Measurements from ENCODE around the gene CFAP46. TPM values are rescaled to one million over a fixed set of nuclear protein-coding genes. Genes with fewer than 3 reads are reported as not detected.
"Not testable (repeated sequence)": the region's sequence is repeated elsewhere in the genome, so short reads cannot be mapped to it uniquely, and the experiment has no call there.

The CFAP46 gene
- total RNA-seq, 1 donor: under 0.01 TPM

- Histone ChIP-seq H4K20me1 (ENCODE audit: insufficient read depth, low read length) (no peaks in the 10 kb centered on the region), H3K27me3 (ENCODE audit: insufficient read depth, low read length) (peaks cover 43% of the 10 kb centered on the region), H3K4me1 (ENCODE audit: insufficient read depth, low read length) (no peaks in the 10 kb centered on the region), H3K4me3 (ENCODE audit: insufficient read depth, low read length) (no peak overlapping the region), H3K9me3 (ENCODE audit: low read depth, low read length) (no peaks in the 10 kb centered on the region), H3K36me3 (ENCODE audit: insufficient read depth, low read length) (no peaks in the 10 kb centered on the region), H3K27ac (ENCODE audit: low read depth, low read length) (no peak overlapping the region), H2AFZ (ENCODE audit: low read length) (no peak overlapping the region), H3K4me2 (ENCODE audit: insufficient read depth, low read length) (no peak overlapping the region), H3K79me2 (ENCODE audit: insufficient read depth, low read length) (no peaks in the 10 kb centered on the region)
- DNase-seq (ENCODE audit: insufficient read length, low spot score, missing footprints): peak; percentile 31
- TF ChIP-seq CTCF (IDR thresholded peaks at IDR 0.05; ENCODE audit: extremely low read depth, low read depth, low read length): no peak
These were observed 52.1 kb downstream of the CFAP46 start for GRCh38 chr10:132890301-132890700.

- H2AFZ ChIP-seq (ENCODE audit: low read length): no peak overlapping the region
- no peaks in the 10 kb centered on the region for H3K79me2 ChIP-seq (ENCODE audit: insufficient read depth, low read length)
- H3K4me3 ChIP-seq (ENCODE audit: insufficient read depth, low read length): no peak overlapping the region
- no peak for TF ChIP-seq CTCF (IDR thresholded peaks at IDR 0.05; ENCODE audit: extremely low read depth, low read depth, low read length)
- no peaks in the 10 kb centered on the region for H3K9me3 ChIP-seq (ENCODE audit: low read depth, low read length)
- no peaks in the 10 kb centered on the region for H3K4me1 ChIP-seq (ENCODE audit: insufficient read depth, low read length)
- no peak overlapping the region for H3K27ac ChIP-seq (ENCODE audit: low read depth, low read length)
- no peak overlapping the region for H3K4me2 ChIP-seq (ENCODE audit: insufficient read depth, low read length)
- H3K27me3 ChIP-seq (ENCODE audit: insufficient read depth, low read length): peaks cover 35% of the 10 kb centered on the region
- H4K20me1 ChIP-seq (ENCODE audit: insufficient read depth, low read length): no peaks in the 10 kb centered on the region
- DNase-seq (ENCODE audit: insufficient read length, low spot score, missing footprints): peak; percentile 36
- no peaks in the 10 kb centered on the region for H3K36me3 ChIP-seq (ENCODE audit: insufficient read depth, low read length)
These were observed 52.8 kb downstream of the CFAP46 start for GRCh38 chr10:132889556-132889955.

- Histone ChIP-seq H3K27me3 (ENCODE audit: insufficient read depth, low read length) (peaks cover 34% of the 10 kb centered on the region), H4K20me1 (ENCODE audit: insufficient read depth, low read length) (no peaks in the 10 kb centered on the region), H3K4me2 (ENCODE audit: insufficient read depth, low read length) (no peak overlapping the region), H3K4me1 (ENCODE audit: insufficient read depth, low read length) (no peaks in the 10 kb centered on the region), H3K27ac (ENCODE audit: low read depth, low read length) (no peak overlapping the region), H2AFZ (ENCODE audit: low read length) (no peak overlapping the region), H3K79me2 (ENCODE audit: insufficient read depth, low read length) (no peaks in the 10 kb centered on the region), H3K4me3 (ENCODE audit: insufficient read depth, low read length) (no peak overlapping the region), H3K9me3 (ENCODE audit: low read depth, low read length) (no peaks in the 10 kb centered on the region), H3K36me3 (ENCODE audit: insufficient read depth, low read length) (no peaks in the 10 kb centered on the region)
- TF ChIP-seq CTCF (IDR thresholded peaks at IDR 0.05; ENCODE audit: extremely low read depth, low read depth, low read length): no peak
- peak; percentile 70 for DNase-seq (ENCODE audit: insufficient read length, low spot score, missing footprints)
These were observed 53.4 kb downstream of the CFAP46 start for GRCh38 chr10:132888898-132889490.

- H3K27ac ChIP-seq (ENCODE audit: low read depth, low read length); H3K4me1 ChIP-seq (ENCODE audit: insufficient read depth, low read length); DNase-seq (ENCODE audit: insufficient read length, low spot score, missing footprints); H3K4me3 ChIP-seq (ENCODE audit: insufficient read depth, low read length); H3K4me2 ChIP-seq (ENCODE audit: insufficient read depth, low read length); H4K20me1 ChIP-seq (ENCODE audit: insufficient read depth, low read length); H3K36me3 ChIP-seq (ENCODE audit: insufficient read depth, low read length); H2AFZ ChIP-seq (ENCODE audit: low read length); H3K9me3 ChIP-seq (ENCODE audit: low read depth, low read length); H3K79me2 ChIP-seq (ENCODE audit: insufficient read depth, low read length): not testable (repeated sequence)
- peaks cover 37% of the 10 kb centered on the region for H3K27me3 ChIP-seq (ENCODE audit: insufficient read depth, low read length)
These were observed 53.9 kb downstream of the CFAP46 start for GRCh38 chr10:132888446-132888845.
